Measurements from ENCODE around the gene TTC7B.
A peak's percentile ranks its signal among the peaks of the same experiment; 100 is the strongest.

DNA sequence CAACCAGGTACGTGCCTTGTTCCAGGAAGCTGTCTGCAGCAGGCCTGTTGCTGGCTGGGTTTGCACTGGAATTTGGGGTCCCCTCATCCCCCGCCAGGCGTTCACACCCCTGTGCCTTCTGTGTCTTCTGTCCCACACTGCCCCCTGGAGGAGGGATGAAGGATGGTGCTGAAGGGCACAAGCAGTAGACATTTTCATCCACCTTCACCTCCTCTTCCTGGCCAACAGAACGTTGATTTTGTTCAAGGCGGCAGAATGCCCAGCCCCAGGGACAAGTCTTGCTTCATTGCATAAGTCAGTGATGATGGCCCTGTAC lies 297.3 kb downstream of the TTC7B start:
- TF ChIP-seq POLR2A (IDR thresholded peaks at IDR 0.05) (no peak), CTCF (IDR thresholded peaks at IDR 0.05 in 4 of 5, conservative IDR thresholded peaks at IDR 0.05 in 1 of 5) (peak in 3 of 5 experiments; percentile 35 to 45 (median 40))

Measured in gastrocnemius medialis (tissue), 4 donors.